ENCODE measurements around the gene HRAS. TPM values are rescaled to one million over a fixed set of nuclear protein-coding genes. Genes with fewer than 3 reads are reported as not detected.

The HRAS gene
- total and polyA plus RNA-seq, 7 donors, result 43.6 to 76.2 (median 56.3) TPM

GRCh38 chr11:528815-529727 lies 6.3 kb downstream of the HRAS start:
- peaks cover 0 to 29% of the 10 kb centered on the region in 2 donors for H3K36me3 ChIP-seq (ENCODE audit: insufficient read depth in 1 of 2, low read depth in 1 of 2)
- peak overlapping the region; percentile 15 for H3K27ac ChIP-seq
- no peaks in the 10 kb centered on the region for H3K27me3 ChIP-seq (ENCODE audit: insufficient read depth in 3 of 3, low read length in 2 of 3)
- intact Hi-C loops (cut with DNase I), result no loop called here
- no peaks in the 10 kb centered on the region for H3K9me3 ChIP-seq
- TF ChIP-seq CTCF (IDR thresholded peaks at IDR 0.05), result no peak
- H3K4me1 ChIP-seq, result peaks cover 23% of the 10 kb centered on the region
- 22 to 42% (median 30%) methylated on average over 28 to 29 of the region's 29 CpGs for WGBS, 3 donors
- DNase-seq (peak in 1 of 2 donors; percentile 62), ATAC-seq (peak; percentile 59 to 79 (median 74))
- peak overlapping the region; percentile 15 for H3K4me3 ChIP-seq

- H3K27ac ChIP-seq, result peak overlapping the region; percentile 15
- WGBS, 3 donors, result 62 to 68% (median 64%) methylated on average over 29 to 30 of the region's 30 CpGs
- no peak for TF ChIP-seq CTCF (IDR thresholded peaks at IDR 0.05)
These were observed 7.1 kb downstream of the HRAS start for GRCh38 chr11:528166-528814.

GRCh38 chr11:526192-526591 lies 9.2 kb downstream of the HRAS start:
- intact Hi-C loops (cut with DNase I), result no loop called here
- DNase-seq (no peak), ATAC-seq (no peak)
- H3K27me3 ChIP-seq (ENCODE audit: insufficient read depth in 3 of 3, low read length in 2 of 3), result no peaks in the 10 kb centered on the region
- no peak overlapping the region for H3K27ac ChIP-seq
- TF ChIP-seq CTCF (IDR thresholded peaks at IDR 0.05), result no peak
- H3K9me3 ChIP-seq, result no peaks in the 10 kb centered on the region
- peak overlapping the region; percentile 11 for H3K4me3 ChIP-seq
- peaks cover 0 to 2% of the 10 kb centered on the region in 2 donors for H3K36me3 ChIP-seq (ENCODE audit: insufficient read depth in 1 of 2, low read depth in 1 of 2)
- 62 to 76% (median 62%) methylated on average over 17 of the region's 17 CpGs for WGBS, 3 donors
- H3K4me1 ChIP-seq, result peaks cover 12% of the 10 kb centered on the region

More at GRCh38 chr11:528166-528814, 7.1 kb downstream of the HRAS start:
- intact Hi-C loops (cut with DNase I), result no loop called here
- Histone ChIP-seq H3K27me3 (ENCODE audit: insufficient read depth in 3 of 3, low read length in 2 of 3) (no peaks in the 10 kb centered on the region), H3K4me3 (peak overlapping the region; percentile 15), H3K9me3 (no peaks in the 10 kb centered on the region), H3K36me3 (ENCODE audit: insufficient read depth in 1 of 2, low read depth in 1 of 2) (peaks cover 0 to 23% of the 10 kb centered on the region in 2 donors), H3K4me1 (peaks cover 15% of the 10 kb centered on the region)
- ATAC-seq (peak; percentile 2 to 16 (median 10)), DNase-seq (peak in 1 of 2 donors; percentile 57)

GRCh38 chr11:521177-521688 lies 14.1 kb downstream of the HRAS start:
- intact Hi-C loops (cut with DNase I), result no loop called here
- Histone ChIP-seq H3K4me1 (peaks cover 3% of the 10 kb centered on the region), H3K27me3 (ENCODE audit: insufficient read depth in 3 of 3, low read length in 2 of 3) (no peaks in the 10 kb centered on the region), H3K4me3 (no peak overlapping the region), H3K27ac (no peak overlapping the region), H3K9me3 (no peaks in the 10 kb centered on the region), H3K36me3 (ENCODE audit: insufficient read depth in 1 of 2, low read depth in 1 of 2) (no peaks in the 10 kb centered on the region)
- TF ChIP-seq CTCF (IDR thresholded peaks at IDR 0.05), result no peak
- WGBS, 3 donors, result 80 to 83% (median 81%) methylated on average over 10 of the region's 10 CpGs
- ATAC-seq, result no peak
- DNase-seq, result no peak
